Measurements from ENCODE around the gene CFAP210. TPM values are rescaled to one million over a fixed set of nuclear protein-coding genes. Genes with fewer than 3 reads are reported as not detected.
"Not testable (repeated sequence)": the region's sequence is repeated elsewhere in the genome, so short reads cannot be mapped to it uniquely, and the experiment has no call there.

Gene CFAP210
- total and polyA plus RNA-seq, 10 of the 15 experiments (the other 5 are each of a cell fraction or from before 2014, with no cell fraction given): not detected

- no peak for TF ChIP-seq PRDM15 (CRISPR knock-in tag; IDR thresholded peaks at IDR 0.05)
Measured at GRCh38 chr2:169598982-169599381, 95.2 kb downstream of the CFAP210 start (continued).

DNA sequence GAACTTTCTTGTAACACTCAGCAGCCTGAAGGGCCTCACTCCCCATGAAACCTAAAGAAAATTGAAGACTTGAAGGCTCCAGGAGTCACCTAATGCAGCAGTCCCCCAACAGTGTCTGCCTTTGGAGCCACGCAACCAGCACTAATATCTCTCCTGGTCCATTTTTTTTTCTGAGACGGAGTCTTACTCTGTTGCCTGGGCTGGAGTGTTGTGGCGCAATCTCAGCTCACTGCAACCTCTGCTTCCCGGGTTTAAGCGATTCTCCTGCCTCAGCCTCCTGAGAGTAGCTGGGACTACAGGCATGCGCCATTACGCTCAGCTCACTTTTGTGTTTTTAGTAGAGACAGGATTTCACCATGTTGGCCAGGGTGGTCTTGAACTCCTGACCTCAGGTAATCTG is 97.7 kb downstream of the CFAP210 start:
- H3K27ac ChIP-seq (ENCODE audit: control insufficient read depth, insufficient read depth); DNase-seq (ENCODE audit: low read depth, low spot score); H4K20me1 ChIP-seq (ENCODE audit: control insufficient read depth, insufficient read depth); H2AFZ ChIP-seq (ENCODE audit: control insufficient read depth, low read depth, low read length); POLR2A ChIA-PET; H3K9me3 ChIP-seq (replicated peaks; ENCODE audit: control insufficient read depth, insufficient read depth, low read length); H3K36me3 ChIP-seq (ENCODE audit: control insufficient read depth in 2 of 2, insufficient read depth in 2 of 2, low read length in 1 of 2); intact Hi-C loops (cut with micrococcal nuclease; ENCODE audit: unreplicated experiment); FAIRE-seq; ATAC-seq; H3K4me2 ChIP-seq (ENCODE audit: control insufficient read depth, insufficient read depth); H3K27me3 ChIP-seq (replicated peaks in 1 of 2; ENCODE audit: control insufficient read depth in 2 of 2, insufficient read depth in 2 of 2, low read length in 1 of 2); BruUV-seq (replicated peaks); H3K4me3 ChIP-seq; H3K4me1 ChIP-seq (ENCODE audit: control insufficient read depth, insufficient read depth, low read length); H3K9ac ChIP-seq (ENCODE audit: control insufficient read depth, insufficient read depth, low read length); in situ Hi-C loops (cut with MboI): not testable (repeated sequence)
- SMC1A ChIA-PET (ENCODE audit: uncharacterized antibody, unreplicated experiment): interaction anchor here (2.0 kb wide), 1 partner anchor 8 kb away, joined by 5 read pairs; no protein-coding TSS in a partner anchor
- CTCF ChIA-PET: interaction anchor here (0.7 kb wide), 1 partner anchor 68 kb away, joined by 3 read pairs; no protein-coding TSS in a partner anchor
- WGBS (ENCODE audit: insufficient coverage, insufficient replicate concordance, low lambda C conversion rate, missing lambda C conversion rate): 91% methylated on average over 7 of the region's 7 CpGs
- peaks cover 75% of the 10 kb centered on the region for H3K79me2 ChIP-seq (ENCODE audit: control insufficient read depth, insufficient read depth, low read length)
- RAD21 ChIA-PET (ENCODE audit: unreplicated experiment): interaction anchor here (1.5 kb wide), 1 partner anchor 18 kb away, joined by 4 read pairs; no protein-coding TSS in a partner anchor

Small RNA genes lying within 50 kb of the gene (small RNA-seq; reads per million reads assigned to genes)
- gene RF00432: not detected

Other genes starting within 250 kb of the CFAP210 start
Only the 7 nearest of the 9 such genes appear.
- 45.6 and 65.4 TPM in 2 replicates for gene FASTKD1, start 120.5 kb downstream of the CFAP210 start, total RNA-seq (2014; rRNA removed)
- gene FASTKD1, start 120.5 kb downstream of the CFAP210 start, total RNA-seq (2014; rRNA removed; fragmentation: Illumina TruSeq; extraction: Trizol): 73.4 and 74.3 TPM in 2 replicates
- 53.5 and 54.6 TPM in 2 replicates for gene FASTKD1, start 120.5 kb downstream of the CFAP210 start, total RNA-seq (2021)
- gene FASTKD1, start 120.5 kb downstream of the CFAP210 start, polyA plus RNA-seq (2011; rRNA removed): 76.1 and 136 TPM in 2 replicates
- 59.6 and 60.4 TPM in 2 replicates for gene FASTKD1, start 120.5 kb downstream of the CFAP210 start, polyA plus RNA-seq (2014; fragmentation: Illumina TruSeq; extraction: Trizol)
- 10 to 100 TPM; 60.5 to 66.3 TPM for gene FASTKD1, start 120.5 kb downstream of the CFAP210 start, polyA plus RNA-seq (2014; fragmentation: Nextera tagmentation; extraction: Ambion mirVana)
- gene FASTKD1, start 120.5 kb downstream of the CFAP210 start, polyA plus RNA-seq (2014; rRNA removed): 49.2 and 58.3 TPM in 2 replicates
- 10 to 100 TPM; 66.8 to 67.6 TPM for gene FASTKD1, start 120.5 kb downstream of the CFAP210 start, polyA plus RNA-seq (2016; fragmentation: Nextera tagmentation; extraction: Ambion mirVana)
- gene PPIG, start 110.1 kb downstream of the CFAP210 start, total RNA-seq (2014; rRNA removed): 22.3 and 33.5 TPM in 2 replicates
- gene PPIG, start 110.1 kb downstream of the CFAP210 start, total RNA-seq (2014; rRNA removed; fragmentation: Illumina TruSeq; extraction: Trizol): 81.1 and 83.0 TPM in 2 replicates
- gene PPIG, start 110.1 kb downstream of the CFAP210 start, total RNA-seq (2021): 53.5 and 59.1 TPM in 2 replicates
- gene PPIG, start 110.1 kb downstream of the CFAP210 start, polyA plus RNA-seq (2011; rRNA removed): 58.4 and 98.3 TPM in 2 replicates
- 126 and 170 TPM in 2 replicates for gene PPIG, start 110.1 kb downstream of the CFAP210 start, polyA plus RNA-seq (2014; fragmentation: Illumina TruSeq; extraction: Trizol)
- 100 to 1,000 TPM; 141 to 147 TPM for gene PPIG, start 110.1 kb downstream of the CFAP210 start, polyA plus RNA-seq (2014; fragmentation: Nextera tagmentation; extraction: Ambion mirVana)
- 39.0 and 50.8 TPM in 2 replicates for gene PPIG, start 110.1 kb downstream of the CFAP210 start, polyA plus RNA-seq (2014; rRNA removed)
- gene PPIG, start 110.1 kb downstream of the CFAP210 start, polyA plus RNA-seq (2016; fragmentation: Nextera tagmentation; extraction: Ambion mirVana): 100 to 1,000 TPM; 107 to 114 TPM
- 4.1 and 4.3 TPM in 2 replicates for gene PHOSPHO2, start 64 bp upstream of the CFAP210 start, total RNA-seq (2014; rRNA removed)
- gene PHOSPHO2, start 64 bp upstream of the CFAP210 start, total RNA-seq (2014; rRNA removed; fragmentation: Illumina TruSeq; extraction: Trizol): 3.6 and 3.8 TPM in 2 replicates
- 3.2 and 3.8 TPM in 2 replicates for gene PHOSPHO2, start 64 bp upstream of the CFAP210 start, total RNA-seq (2021)
- gene PHOSPHO2, start 64 bp upstream of the CFAP210 start, polyA plus RNA-seq (2011; rRNA removed): 4.2 and 7.2 TPM in 2 replicates
- gene PHOSPHO2, start 64 bp upstream of the CFAP210 start, polyA plus RNA-seq (2014; fragmentation: Illumina TruSeq; extraction: Trizol): 4.2 and 4.3 TPM in 2 replicates
- gene PHOSPHO2, start 64 bp upstream of the CFAP210 start, polyA plus RNA-seq (2014; fragmentation: Nextera tagmentation; extraction: Ambion mirVana): 1 to 10 TPM; 2.7 to 3.0 TPM
- gene PHOSPHO2, start 64 bp upstream of the CFAP210 start, polyA plus RNA-seq (2014; rRNA removed): 3.6 and 4.3 TPM in 2 replicates
- 1 to 10 TPM; 5.9 to 7.6 TPM for gene PHOSPHO2, start 64 bp upstream of the CFAP210 start, polyA plus RNA-seq (2016; fragmentation: Nextera tagmentation; extraction: Ambion mirVana)
- gene KLHL23, start 39.4 kb upstream of the CFAP210 start, total RNA-seq (2014; rRNA removed): 20.2 and 23.1 TPM in 2 replicates
- gene KLHL23, start 39.4 kb upstream of the CFAP210 start, total RNA-seq (2014; rRNA removed; fragmentation: Illumina TruSeq; extraction: Trizol): 22.7 and 24.6 TPM in 2 replicates
- gene KLHL23, start 39.4 kb upstream of the CFAP210 start, total RNA-seq (2021): 15.1 and 15.6 TPM in 2 replicates
- 34.8 and 43.6 TPM in 2 replicates for gene KLHL23, start 39.4 kb upstream of the CFAP210 start, polyA plus RNA-seq (2011; rRNA removed)
- 18.6 and 24.8 TPM in 2 replicates for gene KLHL23, start 39.4 kb upstream of the CFAP210 start, polyA plus RNA-seq (2014; fragmentation: Illumina TruSeq; extraction: Trizol)
- gene KLHL23, start 39.4 kb upstream of the CFAP210 start, polyA plus RNA-seq (2014; fragmentation: Nextera tagmentation; extraction: Ambion mirVana): 1 to 10 TPM; 3.9 to 5.6 TPM
- gene KLHL23, start 39.4 kb upstream of the CFAP210 start, polyA plus RNA-seq (2014; rRNA removed): 16.8 and 18.6 TPM in 2 replicates
- 1 to 10 TPM; 7.9 to 8.1 TPM for gene KLHL23, start 39.4 kb upstream of the CFAP210 start, polyA plus RNA-seq (2016; fragmentation: Nextera tagmentation; extraction: Ambion mirVana)
- gene SSB, start 104.5 kb upstream of the CFAP210 start, total RNA-seq (2014; rRNA removed): 103 and 123 TPM in 2 replicates
- gene SSB, start 104.5 kb upstream of the CFAP210 start, total RNA-seq (2014; rRNA removed; fragmentation: Illumina TruSeq; extraction: Trizol): 186 and 193 TPM in 2 replicates
- 106 and 114 TPM in 2 replicates for gene SSB, start 104.5 kb upstream of the CFAP210 start, total RNA-seq (2021)
- 118 and 227 TPM in 2 replicates for gene SSB, start 104.5 kb upstream of the CFAP210 start, polyA plus RNA-seq (2011; rRNA removed)
- gene SSB, start 104.5 kb upstream of the CFAP210 start, polyA plus RNA-seq (2014; fragmentation: Illumina TruSeq; extraction: Trizol): 206 and 275 TPM in 2 replicates
- gene SSB, start 104.5 kb upstream of the CFAP210 start, polyA plus RNA-seq (2014; fragmentation: Nextera tagmentation; extraction: Ambion mirVana): 100 to 1,000 TPM; 294 to 313 TPM
- gene SSB, start 104.5 kb upstream of the CFAP210 start, polyA plus RNA-seq (2014; rRNA removed): 136 and 147 TPM in 2 replicates
- 100 to 1,000 TPM; 256 to 284 TPM for gene SSB, start 104.5 kb upstream of the CFAP210 start, polyA plus RNA-seq (2016; fragmentation: Nextera tagmentation; extraction: Ambion mirVana)
- gene METTL5, start 130.5 kb upstream of the CFAP210 start, total RNA-seq (2014; rRNA removed): 55.0 and 57.3 TPM in 2 replicates
- 80.5 and 83.9 TPM in 2 replicates for gene METTL5, start 130.5 kb upstream of the CFAP210 start, total RNA-seq (2014; rRNA removed; fragmentation: Illumina TruSeq; extraction: Trizol)
- gene METTL5, start 130.5 kb upstream of the CFAP210 start, total RNA-seq (2021): 67.0 and 75.9 TPM in 2 replicates
- 72.9 and 119 TPM in 2 replicates for gene METTL5, start 130.5 kb upstream of the CFAP210 start, polyA plus RNA-seq (2011; rRNA removed)
- gene METTL5, start 130.5 kb upstream of the CFAP210 start, polyA plus RNA-seq (2014; fragmentation: Illumina TruSeq; extraction: Trizol): 94.2 and 116 TPM in 2 replicates
- gene METTL5, start 130.5 kb upstream of the CFAP210 start, polyA plus RNA-seq (2014; fragmentation: Nextera tagmentation; extraction: Ambion mirVana): 100 to 1,000 TPM; 198 to 204 TPM
- 67.4 and 80.6 TPM in 2 replicates for gene METTL5, start 130.5 kb upstream of the CFAP210 start, polyA plus RNA-seq (2014; rRNA removed)
- gene METTL5, start 130.5 kb upstream of the CFAP210 start, polyA plus RNA-seq (2016; fragmentation: Nextera tagmentation; extraction: Ambion mirVana): 100 to 1,000 TPM; 156 to 161 TPM
- 14.1 and 15.5 TPM in 2 replicates for gene UBR3, start 133.0 kb upstream of the CFAP210 start, total RNA-seq (2014; rRNA removed)
- 22.5 and 22.9 TPM in 2 replicates for gene UBR3, start 133.0 kb upstream of the CFAP210 start, total RNA-seq (2014; rRNA removed; fragmentation: Illumina TruSeq; extraction: Trizol)
- gene UBR3, start 133.0 kb upstream of the CFAP210 start, total RNA-seq (2021): 14.0 and 17.0 TPM in 2 replicates
- 13.7 and 20.0 TPM in 2 replicates for gene UBR3, start 133.0 kb upstream of the CFAP210 start, polyA plus RNA-seq (2011; rRNA removed)
- 14.7 and 17.7 TPM in 2 replicates for gene UBR3, start 133.0 kb upstream of the CFAP210 start, polyA plus RNA-seq (2014; fragmentation: Illumina TruSeq; extraction: Trizol)
- gene UBR3, start 133.0 kb upstream of the CFAP210 start, polyA plus RNA-seq (2014; fragmentation: Nextera tagmentation; extraction: Ambion mirVana): 1 to 10 TPM; 4.9 to 5.5 TPM
- 7.4 and 7.6 TPM in 2 replicates for gene UBR3, start 133.0 kb upstream of the CFAP210 start, polyA plus RNA-seq (2014; rRNA removed)
- 1 to 10 TPM; 3.8 to 8.6 TPM for gene UBR3, start 133.0 kb upstream of the CFAP210 start, polyA plus RNA-seq (2016; fragmentation: Nextera tagmentation; extraction: Ambion mirVana)

Data from GM12878 (cell line).